ENCODE measurements around the gene DPYSL4.

DPYSL4 gene

GRCh38 chr10:132228616-132229015, 41.9 kb downstream of the DPYSL4 start:
- no peak for DNase-seq (ENCODE audit: low spot score)

- DNase-seq (ENCODE audit: low spot score): no peak
These were observed 42.3 kb downstream of the DPYSL4 start for GRCh38 chr10:132229096-132229495.

GRCh38 chr10:132229834-132230556, 43.2 kb downstream of the DPYSL4 start:
- no peak for DNase-seq (ENCODE audit: low spot score)

GRCh38 chr10:132230557-132231210, 43.9 kb downstream of the DPYSL4 start:
- DNase-seq (ENCODE audit: low spot score): no peak

GRCh38 chr10:132231656-132232022, 44.9 kb downstream of the DPYSL4 start:
- no peak for DNase-seq (ENCODE audit: low spot score)

GRCh38 chr10:132232023-132232951, 45.5 kb downstream of the DPYSL4 start:
- peak; percentile 43 for DNase-seq (ENCODE audit: low spot score)

- no peak for DNase-seq (ENCODE audit: low spot score)
These were observed 46.2 kb downstream of the DPYSL4 start for GRCh38 chr10:132232981-132233380.

GRCh38 chr10:132233501-132234085, 46.8 kb downstream of the DPYSL4 start:
- no peak for DNase-seq (ENCODE audit: low spot score)

GRCh38 chr10:132234860-132235259, 48.1 kb downstream of the DPYSL4 start:
- no peak for DNase-seq (ENCODE audit: low spot score)

- no peak for DNase-seq (ENCODE audit: low spot score)
These were observed 49.4 kb downstream of the DPYSL4 start for GRCh38 chr10:132236161-132236560.

- DNase-seq (ENCODE audit: low spot score): no peak
These were observed 50.1 kb downstream of the DPYSL4 start for GRCh38 chr10:132236881-132237280.

- DNase-seq (ENCODE audit: low spot score): no peak
These were observed 50.6 kb downstream of the DPYSL4 start for GRCh38 chr10:132237396-132237795.

GRCh38 chr10:132237871-132238270, 51.1 kb downstream of the DPYSL4 start:
- DNase-seq (ENCODE audit: low spot score): no peak

GRCh38 chr10:132238371-132239125, 51.8 kb downstream of the DPYSL4 start:
- no peak for DNase-seq (ENCODE audit: low spot score)

GRCh38 chr10:132239126-132240031, 52.6 kb downstream of the DPYSL4 start:
- no peak for DNase-seq (ENCODE audit: low spot score)

- DNase-seq (ENCODE audit: low spot score): no peak
These were observed 53.4 kb downstream of the DPYSL4 start for GRCh38 chr10:132240156-132240555.

- DNase-seq (ENCODE audit: low spot score): no peak
These were observed 53.8 kb downstream of the DPYSL4 start for GRCh38 chr10:132240581-132240980.

- DNase-seq (ENCODE audit: low spot score): no peak
These were observed 54.3 kb downstream of the DPYSL4 start for GRCh38 chr10:132241086-132241485.

GRCh38 chr10:132241496-132241895, 54.7 kb downstream of the DPYSL4 start:
- DNase-seq (ENCODE audit: low spot score): no peak

GRCh38 chr10:132242103-132242840, 55.5 kb downstream of the DPYSL4 start:
- no peak for DNase-seq (ENCODE audit: low spot score)
